Measurements from ENCODE around the gene KNDC1.
"Not testable (repeated sequence)": the region's sequence is repeated elsewhere in the genome, so short reads cannot be mapped to it uniquely, and the experiment has no call there.

The KNDC1 gene

GRCh38 chr10:133159950-133160825, at the start of gene KNDC1:
TSS of gene KNDC1 (plus strand) at chr10:133160219. CDS start at chr10:133160468, 249 bp downstream.
- DNase-seq (ENCODE audit: low spot score), result no peak

- no peak for DNase-seq (ENCODE audit: low spot score)
Observed at GRCh38 chr10:133110609-133111275, 49.3 kb upstream of the KNDC1 start.

GRCh38 chr10:133111640-133112039, 48.4 kb upstream of the KNDC1 start:
- DNase-seq (ENCODE audit: low spot score), result not testable (repeated sequence)

GRCh38 chr10:133113146-133113830, 46.7 kb upstream of the KNDC1 start:
- DNase-seq (ENCODE audit: low spot score), result no peak

- DNase-seq (ENCODE audit: low spot score), result no peak
Observed at GRCh38 chr10:133113847-133114246, 46.2 kb upstream of the KNDC1 start.

GRCh38 chr10:133114251-133114650, 45.8 kb upstream of the KNDC1 start:
- no peak for DNase-seq (ENCODE audit: low spot score)

GRCh38 chr10:133114726-133115452, 45.1 kb upstream of the KNDC1 start:
- no peak for DNase-seq (ENCODE audit: low spot score)

- no peak for DNase-seq (ENCODE audit: low spot score)
Observed at GRCh38 chr10:133115453-133115842, 44.6 kb upstream of the KNDC1 start.

GRCh38 chr10:133115976-133116375, 44.0 kb upstream of the KNDC1 start:
- no peak for DNase-seq (ENCODE audit: low spot score)

- no peak for DNase-seq (ENCODE audit: low spot score)
Observed at GRCh38 chr10:133116455-133116854, 43.6 kb upstream of the KNDC1 start.

GRCh38 chr10:133117036-133117687, 42.9 kb upstream of the KNDC1 start:
- DNase-seq (ENCODE audit: low spot score), result no peak

- no peak for DNase-seq (ENCODE audit: low spot score)
Observed at GRCh38 chr10:133117688-133118071, 42.3 kb upstream of the KNDC1 start.

- DNase-seq (ENCODE audit: low spot score), result no peak
Observed at GRCh38 chr10:133121479-133121878, 38.5 kb upstream of the KNDC1 start.

GRCh38 chr10:133122171-133122935, 37.7 kb upstream of the KNDC1 start:
- no peak for DNase-seq (ENCODE audit: low spot score)

- no peak for DNase-seq (ENCODE audit: low spot score)
Observed at GRCh38 chr10:133123050-133123745, 36.8 kb upstream of the KNDC1 start.

- no peak for DNase-seq (ENCODE audit: low spot score)
Observed at GRCh38 chr10:133123746-133124356, 36.2 kb upstream of the KNDC1 start.

GRCh38 chr10:133124357-133125211, 35.4 kb upstream of the KNDC1 start:
- DNase-seq (ENCODE audit: low spot score), result peak; percentile 22

- DNase-seq (ENCODE audit: low spot score), result no peak
Observed at GRCh38 chr10:133125901-133126300, 34.1 kb upstream of the KNDC1 start.

All from kidney tubule cell (primary cell).